Panc1 (cell line): ENCODE data around the gene EPC1. TPM values are rescaled to one million over a fixed set of nuclear protein-coding genes. Genes with fewer than 3 reads are reported as not detected.

Source experiments
- ATAC-seq: fragments of 200-7000 bp; cut with Tn5 transposase; 2 replicates; pipeline ENCODE4 v1.9.1; 2020; ENCODE audit warnings: mild to moderate bottlenecking, moderate library complexity
- BruUV-seq: library from RNA; stranded (reverse); fragments of 400-500 nt; replicated peaks from 2 replicates; lab custom pipeline; 2021; lab: Mats Ljungman, UMichigan
- CTCF ChIA-PET: fragments of 300-600 bp; sonication (Branson Sonifier 250); formaldehyde crosslinking; loops from one replicate; lab custom pipeline; 2022; ENCODE audit warnings: antibody characterized with exemption; lab: Charles Lee
- POLR2A ChIA-PET: fragments of 300-600 bp; sonication (Branson Sonifier 250); formaldehyde crosslinking; loops from one replicate; lab custom pipeline; 2022; ENCODE audit warnings: antibody characterized with exemption; lab: Charles Lee
- DNase-seq: peaks from one replicate; pipeline ENCODE4 v3.0.0-alpha.2; 2010; ENCODE audit warnings: low read depth, low spot score
- H3K27ac ChIP-seq: 2 replicates; pipeline ENCODE4 v1.5.1; 2011; ENCODE audit warnings: mild to moderate bottlenecking, low read length, inconsistent platforms
- H3K27me3 ChIP-seq: fragments of 200-500 bp; sonication (Bioruptor generic); 2 replicates; pipeline ENCODE4 v1.6.0; 2014; ENCODE audit warnings: low read length, inconsistent platforms; ENCODE audit not compliant: control insufficient read depth, insufficient read depth
- H3K36me3 ChIP-seq: fragments of 200-500 bp; sonication (Bioruptor generic); 2 replicates; pipeline ENCODE4 v1.5.1; 2014; ENCODE audit warnings: inconsistent platforms, mild to moderate bottlenecking, low read length, moderate library complexity; ENCODE audit not compliant: control insufficient read depth, insufficient read depth
- H3K4me1 ChIP-seq: 2 replicates; pipeline ENCODE4 v1.5.1; 2011; ENCODE audit warnings: inconsistent platforms, mild to moderate bottlenecking, low read length, moderate library complexity; ENCODE audit not compliant: control insufficient read depth, insufficient read depth
- H3K4me3 ChIP-seq, 2 experiments: 2 replicates each; pipeline ENCODE4 v1.5.1; 2011 to 2012; ENCODE audit warnings: low read depth in 2 of 2, low read length in 2 of 2, mild to moderate bottlenecking in 2 of 2, inconsistent platforms in 1 of 2, moderate library complexity in 1 of 2
- H3K9me3 ChIP-seq: fragments of 200-500 bp; sonication (Bioruptor generic); 2 replicates; pipeline ENCODE4 v1.5.1; 2014; ENCODE audit warnings: low read depth, mild to moderate bottlenecking, inconsistent platforms, low read length, moderate library complexity; ENCODE audit not compliant: control insufficient read depth, insufficient read depth
- POLR2AphosphoS5 ChIP-seq: IDR thresholded peaks from 2 replicates; pipeline ENCODE4 v1.6.1; 2012; ENCODE audit warnings: mild to moderate bottlenecking, low read depth, low read length, moderate library complexity
- SIN3A ChIP-seq: IDR thresholded peaks from 2 replicates; pipeline ENCODE4 v1.6.1; 2012; ENCODE audit warnings: low read depth, mild to moderate bottlenecking, low read length, moderate library complexity, borderline replicate concordance; ENCODE audit not compliant: insufficient read depth
- TCF7L2 ChIP-seq: IDR thresholded peaks from 2 replicates; pipeline ENCODE4 v1.6.1; 2011; ENCODE audit warnings: mild to moderate bottlenecking, low read depth, low read length, inconsistent platforms
- in situ Hi-C: cut with HindIII; loops from 2 replicates; pipeline ENCODE4 v1.10.0; 2016; ENCODE audit warnings: low sequenced_read_pairs, low pct_unique_long_range_greater_than_20kb
- intact Hi-C: fragments of 100-400 bp; cut with micrococcal nuclease; formaldehyde crosslinking; loops from one replicate; pipeline ENCODE4 v1.10.0; 2022; ENCODE audit not compliant: unreplicated experiment
- total RNA-seq: library from RNA; stranded (reverse); gene quantifications from one replicate; pipeline ENCODE4 v1.2.1, GENCODE V29; 2021; ENCODE audit not compliant: unreplicated experiment
- TF ChIP-seq, protein P1 (sequence below): fragments of 450-650 bp; IDR thresholded peaks from 2 replicates; pipeline ENCODE4 v1.5.1; 2017; ENCODE audit warnings: mild to moderate bottlenecking
- TF ChIP-seq, protein P2 (sequence below), 2 experiments: IDR thresholded peaks; 2 replicates each; pipeline ENCODE4 v1.6.1; 2011 to 2012; ENCODE audit warnings: low read depth in 2 of 2, control low read depth in 1 of 2, low read length in 1 of 2, mild to moderate bottlenecking in 1 of 2, moderate library complexity in 1 of 2; ENCODE audit not compliant: insufficient read depth in 1 of 2

The EPC1 gene
- total RNA-seq, 1 experiment from 2014 or later = 18.4 TPM

DNA sequence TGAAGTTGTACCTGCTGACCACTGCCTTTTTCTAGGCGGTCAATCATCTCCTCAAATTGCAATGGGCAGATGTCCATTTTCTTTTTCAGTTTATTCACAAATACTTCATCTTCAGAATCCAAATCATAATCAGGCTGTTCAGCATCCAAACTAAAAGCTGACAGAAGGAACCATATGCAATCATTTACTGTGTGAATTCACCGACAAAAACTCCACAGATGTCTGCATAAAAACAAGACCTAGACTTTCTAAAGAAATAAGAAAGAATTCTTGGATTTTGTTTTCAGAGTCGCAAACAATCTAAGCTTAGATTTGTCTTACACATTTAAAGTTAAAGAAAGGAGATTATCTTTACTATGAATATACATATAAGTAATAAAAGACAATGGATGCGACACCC lies 53.4 kb downstream of the EPC1 start:
- Histone ChIP-seq H3K27me3 (no peaks in the 10 kb centered on the region), H3K27ac (no peak overlapping the region), H3K4me1 (no peaks in the 10 kb centered on the region), H3K4me3 (no peak overlapping the region), H3K36me3 (peaks cover 19% of the 10 kb centered on the region), H3K9me3 (no peaks in the 10 kb centered on the region)
- TF ChIP-seq POLR2AphosphoS5 = no peak
- no peak for TF ChIP-seq SIN3A
- TF ChIP-seq, protein P1, sequence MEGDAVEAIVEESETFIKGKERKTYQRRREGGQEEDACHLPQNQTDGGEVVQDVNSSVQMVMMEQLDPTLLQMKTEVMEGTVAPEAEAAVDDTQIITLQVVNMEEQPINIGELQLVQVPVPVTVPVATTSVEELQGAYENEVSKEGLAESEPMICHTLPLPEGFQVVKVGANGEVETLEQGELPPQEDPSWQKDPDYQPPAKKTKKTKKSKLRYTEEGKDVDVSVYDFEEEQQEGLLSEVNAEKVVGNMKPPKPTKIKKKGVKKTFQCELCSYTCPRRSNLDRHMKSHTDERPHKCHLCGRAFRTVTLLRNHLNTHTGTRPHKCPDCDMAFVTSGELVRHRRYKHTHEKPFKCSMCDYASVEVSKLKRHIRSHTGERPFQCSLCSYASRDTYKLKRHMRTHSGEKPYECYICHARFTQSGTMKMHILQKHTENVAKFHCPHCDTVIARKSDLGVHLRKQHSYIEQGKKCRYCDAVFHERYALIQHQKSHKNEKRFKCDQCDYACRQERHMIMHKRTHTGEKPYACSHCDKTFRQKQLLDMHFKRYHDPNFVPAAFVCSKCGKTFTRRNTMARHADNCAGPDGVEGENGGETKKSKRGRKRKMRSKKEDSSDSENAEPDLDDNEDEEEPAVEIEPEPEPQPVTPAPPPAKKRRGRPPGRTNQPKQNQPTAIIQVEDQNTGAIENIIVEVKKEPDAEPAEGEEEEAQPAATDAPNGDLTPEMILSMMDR = no peak
- TF ChIP-seq, protein P2, sequence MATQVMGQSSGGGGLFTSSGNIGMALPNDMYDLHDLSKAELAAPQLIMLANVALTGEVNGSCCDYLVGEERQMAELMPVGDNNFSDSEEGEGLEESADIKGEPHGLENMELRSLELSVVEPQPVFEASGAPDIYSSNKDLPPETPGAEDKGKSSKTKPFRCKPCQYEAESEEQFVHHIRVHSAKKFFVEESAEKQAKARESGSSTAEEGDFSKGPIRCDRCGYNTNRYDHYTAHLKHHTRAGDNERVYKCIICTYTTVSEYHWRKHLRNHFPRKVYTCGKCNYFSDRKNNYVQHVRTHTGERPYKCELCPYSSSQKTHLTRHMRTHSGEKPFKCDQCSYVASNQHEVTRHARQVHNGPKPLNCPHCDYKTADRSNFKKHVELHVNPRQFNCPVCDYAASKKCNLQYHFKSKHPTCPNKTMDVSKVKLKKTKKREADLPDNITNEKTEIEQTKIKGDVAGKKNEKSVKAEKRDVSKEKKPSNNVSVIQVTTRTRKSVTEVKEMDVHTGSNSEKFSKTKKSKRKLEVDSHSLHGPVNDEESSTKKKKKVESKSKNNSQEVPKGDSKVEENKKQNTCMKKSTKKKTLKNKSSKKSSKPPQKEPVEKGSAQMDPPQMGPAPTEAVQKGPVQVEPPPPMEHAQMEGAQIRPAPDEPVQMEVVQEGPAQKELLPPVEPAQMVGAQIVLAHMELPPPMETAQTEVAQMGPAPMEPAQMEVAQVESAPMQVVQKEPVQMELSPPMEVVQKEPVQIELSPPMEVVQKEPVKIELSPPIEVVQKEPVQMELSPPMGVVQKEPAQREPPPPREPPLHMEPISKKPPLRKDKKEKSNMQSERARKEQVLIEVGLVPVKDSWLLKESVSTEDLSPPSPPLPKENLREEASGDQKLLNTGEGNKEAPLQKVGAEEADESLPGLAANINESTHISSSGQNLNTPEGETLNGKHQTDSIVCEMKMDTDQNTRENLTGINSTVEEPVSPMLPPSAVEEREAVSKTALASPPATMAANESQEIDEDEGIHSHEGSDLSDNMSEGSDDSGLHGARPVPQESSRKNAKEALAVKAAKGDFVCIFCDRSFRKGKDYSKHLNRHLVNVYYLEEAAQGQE (IDR thresholded peaks at IDR 0.05; ENCODE audit: insufficient read depth in 1 of 2, low read depth in 2 of 2, low read length in 1 of 2) = no peak
- no peak for TF ChIP-seq TCF7L2
- intact Hi-C loops = no loop called here
- BruUV-seq = no TSS peak
- in situ Hi-C loops = no loop called here
- POLR2A ChIA-PET = no interaction called here
- no peak for DNase-seq
- CTCF ChIA-PET = no interaction called here
- ATAC-seq = no peak

DNA sequence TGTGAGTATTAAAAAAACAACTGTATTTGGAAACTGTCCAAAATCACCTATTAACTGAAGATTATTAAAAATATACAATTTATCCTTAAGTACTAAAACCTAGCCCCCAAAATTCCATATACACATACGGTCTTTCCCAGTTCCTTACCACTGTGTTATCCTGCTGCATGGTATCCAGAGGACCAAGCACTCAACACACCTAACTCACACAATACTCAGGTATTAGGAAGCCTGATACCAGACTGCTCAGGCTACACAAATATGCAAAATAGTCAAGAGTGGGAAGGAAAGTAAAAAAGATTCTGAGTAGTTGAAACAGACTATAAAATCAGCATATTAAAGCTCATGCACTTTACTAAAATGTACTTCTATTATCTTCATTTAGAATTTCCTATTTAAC lies 67.2 kb downstream of the EPC1 start:
- ChIA-PET POLR2A (no interaction called here), CTCF (no interaction called here)

More for the DNA sequence above, 67.2 kb downstream of the EPC1 start:
- no TSS peak for BruUV-seq
- no peak for DNase-seq
- TF ChIP-seq SIN3A = no peak
- no peak for TF ChIP-seq TCF7L2
- TF ChIP-seq, protein P1 = no peak
- TF ChIP-seq, protein P2 (IDR thresholded peaks at IDR 0.05; ENCODE audit: insufficient read depth in 1 of 2, low read depth in 2 of 2, low read length in 1 of 2) = no peak
- TF ChIP-seq POLR2AphosphoS5 = no peak
- no peaks in the 10 kb centered on the region for H3K27me3 ChIP-seq
- H3K4me1 ChIP-seq = no peaks in the 10 kb centered on the region
- intact Hi-C loops (no loop called here), in situ Hi-C loops (no loop called here)
- ATAC-seq = no peak
- no peaks in the 10 kb centered on the region for H3K9me3 ChIP-seq
- H3K4me3 ChIP-seq = no peak overlapping the region
- peaks cover 12% of the 10 kb centered on the region; the same call in 1 of the 2 replicates for H3K36me3 ChIP-seq
- H3K27ac ChIP-seq = no peak overlapping the region
